Left lung (tissue), 10 donors: ENCODE results near the gene ARHGEF38. TPM values are rescaled to one million over a fixed set of nuclear protein-coding genes. Genes with fewer than 3 reads are reported as not detected.
A peak's percentile ranks its signal among the peaks of the same experiment; 100 is the strongest.

Source experiments
- ATAC-seq: fragments of 200-7000 bp; cut with Tn5 transposase; one replicate; pipeline ENCODE4 v1.9.1; 2020; ENCODE audit warnings: moderate library complexity
- DNase-seq, 4 donors: peaks; one replicate each; pipeline ENCODE4 v3.0.0-alpha.2; 2013 to 2020
- H3K27ac ChIP-seq, 2 donors: fragments of 200-600 bp; sonication (generic) in 1 of 2; one replicate each; pipeline versions ENCODE4 v1.5.0 to v1.8.0; 2020 to 2021
- H3K27me3 ChIP-seq, 2 donors: fragments of 200-600 bp; sonication (generic) in 1 of 2; one replicate each; pipeline versions ENCODE4 v1.5.0 to v1.8.0; 2020 to 2021
- H3K36me3 ChIP-seq, 2 donors: fragments of 200-600 bp; sonication (generic) in 1 of 2; one replicate each; pipeline versions ENCODE4 v1.5.0 to v1.8.0; 2020 to 2021
- H3K4me1 ChIP-seq, 2 donors: fragments of 200-600 bp; one replicate each; pipeline ENCODE4 v1.8.0; 2021
- H3K4me3 ChIP-seq, 2 donors: fragments of 200-600 bp; sonication (generic) in 1 of 2; one replicate each; pipeline versions ENCODE4 v1.5.0 to v1.8.0; 2020 to 2021; ENCODE audit warnings: mild to moderate bottlenecking in 1 of 2
- H3K9me3 ChIP-seq, 2 donors: fragments of 200-600 bp; sonication (generic) in 1 of 2; one replicate each; pipeline versions ENCODE4 v1.5.0 to v1.8.0; 2020 to 2021
- intact Hi-C, 2 donors: fragments of 100-400 bp; cut with DNase I; formaldehyde crosslinking; loops; one replicate each; pipeline versions ENCODE4 v1.11.2 to v1.14.2; 2022
- polyA plus RNA-seq, 6 donors: library from polyadenylated mRNA; unstranded; fragments of 120-200 nt; gene quantifications; one replicate each; pipeline ENCODE4 v1.2.1, GENCODE V29; 2013; ENCODE audit not compliant: insufficient read length in 6 of 6
- total RNA-seq, 2 donors: library from RNA; stranded (reverse); fragmentation: NEBNext Ultra II Directional; extraction: Animal tissue kit (Norgen Biotek cat#: 25700); gene quantifications; one replicate each; pipeline ENCODE4 v1.2.1, GENCODE V29; 2021
- TF ChIP-seq, protein P1 (sequence below), 2 donors: fragments of 200-600 bp; sonication (generic) in 1 of 2; IDR thresholded peaks; one replicate each; pipeline versions ENCODE4 v1.5.0 to v1.8.0; 2021; ENCODE audit warnings: antibody characterized with exemption in 2 of 2
- donor health status: DM: no; HTN: yes; CAD: no.
- donor health status: DM: no; HTN: no; CAD: no.

Gene ARHGEF38
- total and polyA plus RNA-seq, 8 donors, result 5.0 to 12.1 (median 8.4) TPM

DNA sequence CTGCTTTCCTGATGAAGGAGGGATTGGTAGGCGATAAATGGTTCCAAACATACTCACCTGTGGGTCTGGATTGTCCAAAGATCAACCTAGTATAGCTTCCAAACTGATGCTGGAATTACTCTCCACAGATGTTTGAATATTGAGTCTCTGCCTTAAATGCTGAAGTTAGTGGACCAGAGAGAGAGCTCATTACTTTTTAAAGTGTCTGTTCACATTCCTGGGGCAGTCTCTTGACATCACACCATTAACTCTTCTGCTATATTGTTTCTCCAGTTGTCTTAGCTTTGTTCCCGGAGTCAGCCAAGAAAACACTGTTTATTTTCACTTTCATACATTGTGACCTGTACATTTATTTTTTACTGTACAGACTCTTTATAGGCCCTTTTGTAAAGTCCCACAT is 35.4 kb downstream of the ARHGEF38 start:
- intact Hi-C loops, result no loop called here
- TF ChIP-seq, protein P1, sequence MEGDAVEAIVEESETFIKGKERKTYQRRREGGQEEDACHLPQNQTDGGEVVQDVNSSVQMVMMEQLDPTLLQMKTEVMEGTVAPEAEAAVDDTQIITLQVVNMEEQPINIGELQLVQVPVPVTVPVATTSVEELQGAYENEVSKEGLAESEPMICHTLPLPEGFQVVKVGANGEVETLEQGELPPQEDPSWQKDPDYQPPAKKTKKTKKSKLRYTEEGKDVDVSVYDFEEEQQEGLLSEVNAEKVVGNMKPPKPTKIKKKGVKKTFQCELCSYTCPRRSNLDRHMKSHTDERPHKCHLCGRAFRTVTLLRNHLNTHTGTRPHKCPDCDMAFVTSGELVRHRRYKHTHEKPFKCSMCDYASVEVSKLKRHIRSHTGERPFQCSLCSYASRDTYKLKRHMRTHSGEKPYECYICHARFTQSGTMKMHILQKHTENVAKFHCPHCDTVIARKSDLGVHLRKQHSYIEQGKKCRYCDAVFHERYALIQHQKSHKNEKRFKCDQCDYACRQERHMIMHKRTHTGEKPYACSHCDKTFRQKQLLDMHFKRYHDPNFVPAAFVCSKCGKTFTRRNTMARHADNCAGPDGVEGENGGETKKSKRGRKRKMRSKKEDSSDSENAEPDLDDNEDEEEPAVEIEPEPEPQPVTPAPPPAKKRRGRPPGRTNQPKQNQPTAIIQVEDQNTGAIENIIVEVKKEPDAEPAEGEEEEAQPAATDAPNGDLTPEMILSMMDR (IDR thresholded peaks at IDR 0.05), result no peak
- DNase-seq (no peak), ATAC-seq (no peak)
- H3K36me3 ChIP-seq, result no peaks in the 10 kb centered on the region
- H3K9me3 ChIP-seq, result no peaks in the 10 kb centered on the region
- H3K4me3 ChIP-seq, result no peak overlapping the region
- H3K27me3 ChIP-seq, result no peaks in the 10 kb centered on the region
- H3K4me1 ChIP-seq, result no peaks in the 10 kb centered on the region
- peak overlapping the region in 1 of 2 donors; percentile 57 for H3K27ac ChIP-seq

DNA sequence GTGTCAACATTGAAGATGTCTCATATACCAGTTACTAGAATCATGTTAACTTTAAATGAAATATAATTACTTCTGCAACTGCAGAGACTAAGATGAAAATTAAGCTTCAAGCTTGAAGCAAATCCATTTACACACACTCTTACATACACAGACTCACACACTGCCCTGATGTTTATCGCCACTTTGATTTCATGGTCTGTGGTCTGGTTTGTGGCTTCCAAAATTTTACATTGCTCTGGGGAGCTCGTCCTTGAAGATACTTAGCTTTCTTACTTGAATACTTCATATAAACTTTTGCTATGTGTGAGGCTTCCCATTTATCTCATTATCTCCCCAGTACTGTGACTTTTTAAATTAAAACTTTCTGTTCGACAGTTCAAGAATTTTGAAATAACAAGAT is 35.8 kb downstream of the ARHGEF38 start:
- Histone ChIP-seq H3K4me1 (no peaks in the 10 kb centered on the region), H3K9me3 (no peaks in the 10 kb centered on the region), H3K36me3 (no peaks in the 10 kb centered on the region), H3K4me3 (no peak overlapping the region), H3K27ac (peak overlapping the region in 1 of 2 donors; percentile 57), H3K27me3 (no peaks in the 10 kb centered on the region)
- ATAC-seq (no peak), DNase-seq (no peak)
- TF ChIP-seq, protein P1 (IDR thresholded peaks at IDR 0.05), result no peak
- intact Hi-C loops, result no loop called here

DNA sequence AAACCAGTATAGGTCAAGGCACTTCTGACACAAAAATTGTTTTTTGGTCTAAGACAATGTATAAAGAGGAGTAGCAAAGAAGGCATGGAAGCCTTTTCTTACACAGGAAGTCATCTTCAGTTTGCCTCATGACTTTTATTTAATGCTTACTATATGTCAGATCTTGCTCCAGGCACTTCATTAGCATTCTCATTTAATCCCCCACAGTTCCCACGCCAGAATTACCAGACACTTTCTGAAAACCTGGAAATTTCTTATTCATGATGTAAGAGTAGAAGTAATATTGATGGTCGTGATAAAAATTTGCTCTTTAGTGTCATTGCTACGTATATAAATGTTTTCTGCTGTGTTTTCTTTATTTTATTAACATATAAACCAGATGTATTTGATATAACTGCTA is 39.2 kb downstream of the ARHGEF38 start:
- ATAC-seq (no peak), DNase-seq (no peak)
- H3K36me3 ChIP-seq, result no peaks in the 10 kb centered on the region
- no peak overlapping the region for H3K27ac ChIP-seq
- H3K4me1 ChIP-seq, result peaks cover 0 to 4% of the 10 kb centered on the region in 2 donors
- no peaks in the 10 kb centered on the region for H3K9me3 ChIP-seq
- intact Hi-C loops, result no loop called here
- H3K4me3 ChIP-seq, result no peak overlapping the region
- TF ChIP-seq, protein P1 (IDR thresholded peaks at IDR 0.05), result no peak
- H3K27me3 ChIP-seq, result no peaks in the 10 kb centered on the region

GRCh38 chr4:105594099-105595010 is 41.9 kb downstream of the ARHGEF38 start:
- peak overlapping the region; percentile 14 to 57 for H3K27ac ChIP-seq
- H3K4me1 ChIP-seq, result peaks cover 0 to 11% of the 10 kb centered on the region in 2 donors
- no peak overlapping the region for H3K4me3 ChIP-seq
- peak; percentile 80 for ATAC-seq
- TF ChIP-seq, protein P1 (IDR thresholded peaks at IDR 0.05), result no peak
- H3K36me3 ChIP-seq, result no peaks in the 10 kb centered on the region
- no peaks in the 10 kb centered on the region for H3K27me3 ChIP-seq
- intact Hi-C loops, result no loop called here
- no peaks in the 10 kb centered on the region for H3K9me3 ChIP-seq
- DNase-seq, result peak in 1 of 4 donors; percentile 54

DNA sequence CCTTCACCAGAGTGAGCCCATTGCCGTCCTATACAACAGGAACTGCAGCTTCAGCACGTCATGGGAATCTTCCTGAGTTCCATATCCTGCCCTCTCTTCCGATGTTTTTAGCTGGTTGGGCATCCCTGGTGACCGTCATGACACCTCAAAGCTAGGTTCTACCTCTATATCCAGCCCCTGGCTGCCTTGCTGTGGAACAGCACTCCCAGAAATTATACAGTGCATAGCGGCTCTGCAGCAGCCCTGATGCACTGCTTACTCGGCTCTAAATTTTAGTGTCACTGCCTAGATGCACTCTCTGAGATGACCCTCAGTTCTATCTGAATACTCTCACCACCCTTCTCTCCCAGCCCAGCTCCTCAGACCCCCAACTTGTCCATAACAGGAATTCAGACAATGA is 44.3 kb downstream of the ARHGEF38 start:
- Histone ChIP-seq H3K27me3 (no peaks in the 10 kb centered on the region), H3K36me3 (no peaks in the 10 kb centered on the region), H3K9me3 (no peaks in the 10 kb centered on the region), H3K4me1 (peaks cover 0 to 11% of the 10 kb centered on the region in 2 donors), H3K27ac (no peak overlapping the region), H3K4me3 (no peak overlapping the region)
- intact Hi-C loops, result no loop called here
- DNase-seq, result no peak
- TF ChIP-seq, protein P1 (IDR thresholded peaks at IDR 0.05), result no peak
- ATAC-seq, result no peak
